GM13976 (cell line): ENCODE measurements around the gene C1QB.

ENCODE experiments used
- DNase-seq: peaks from one replicate; pipeline ENCODE4 v3.0.0; 2012; ENCODE audit warnings: low spot score
- CTCF ChIP-seq: IDR thresholded peaks from 2 replicates; pipeline ENCODE4 v1.5.1; 2012; ENCODE audit warnings: borderline replicate concordance, mild to moderate bottlenecking; ENCODE audit not compliant: insufficient read depth; ENCODE audit errors: extremely low read depth, missing control alignments, control extremely low read depth
- in situ Hi-C: fragments of 300-500 bp; cut with MboI; formaldehyde crosslinking; loops from one replicate; pipeline ENCODE4 v1.12.0; 2022; ENCODE audit warnings: low sequenced_read_pairs, mixed read lengths, inconsistent platforms; ENCODE audit not compliant: unreplicated experiment

Gene C1QB

DNA sequence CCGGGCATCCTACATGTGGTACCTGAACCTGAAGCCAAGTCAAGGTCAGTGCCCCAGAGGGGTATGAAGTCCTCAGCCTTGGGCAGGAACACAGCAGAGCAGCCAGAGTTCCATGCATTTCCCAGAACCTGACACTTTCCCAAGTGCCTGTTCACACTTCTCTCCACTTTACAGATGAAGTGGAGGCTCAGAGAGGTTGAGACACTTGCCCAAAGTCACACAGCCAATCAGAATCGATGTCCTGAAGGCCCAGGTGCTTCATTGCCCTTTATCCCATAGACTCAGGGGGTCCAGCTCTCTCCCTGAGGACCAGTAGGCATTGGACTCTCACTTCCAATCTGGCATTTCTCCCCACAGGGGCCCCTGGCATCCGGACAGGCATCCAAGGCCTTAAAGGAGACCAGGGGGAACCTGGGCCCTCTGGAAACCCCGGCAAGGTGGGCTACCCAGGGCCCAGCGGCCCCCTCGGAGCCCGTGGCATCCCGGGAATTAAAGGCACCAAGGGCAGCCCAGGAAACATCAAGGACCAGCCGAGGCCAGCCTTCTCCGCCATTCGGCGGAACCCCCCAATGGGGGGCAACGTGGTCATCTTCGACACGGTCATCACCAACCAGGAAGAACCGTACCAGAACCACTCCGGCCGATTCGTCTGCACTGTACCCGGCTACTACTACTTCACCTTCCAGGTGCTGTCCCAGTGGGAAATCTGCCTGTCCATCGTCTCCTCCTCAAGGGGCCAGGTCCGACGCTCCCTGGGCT is 14.4 kb upstream of the C1QB start:
- DNase-seq: no peak
- no peak for TF ChIP-seq CTCF
- in situ Hi-C loops: loop anchor here (25.0 kb wide), 1 partner anchor 501 kb away; the partner anchor contains the start of gene WNT4

GRCh38 chr1:22639286-22639685 is 13.8 kb upstream of the C1QB start:
- in situ Hi-C loops: loop anchor here (25.0 kb wide), 1 partner anchor 502 kb away; the partner anchor contains the start of gene WNT4
- TF ChIP-seq CTCF: no peak
- no peak for DNase-seq

- in situ Hi-C loops: loop anchor here (10.0 to 25.0 kb wide), 2 partner anchors 216 to 504 kb away; partner anchors contain the start of gene WNT4
- no peak for TF ChIP-seq CTCF
- DNase-seq: no peak
These were observed 11.8 kb upstream of the C1QB start for GRCh38 chr1:22641247-22641646.

DNA sequence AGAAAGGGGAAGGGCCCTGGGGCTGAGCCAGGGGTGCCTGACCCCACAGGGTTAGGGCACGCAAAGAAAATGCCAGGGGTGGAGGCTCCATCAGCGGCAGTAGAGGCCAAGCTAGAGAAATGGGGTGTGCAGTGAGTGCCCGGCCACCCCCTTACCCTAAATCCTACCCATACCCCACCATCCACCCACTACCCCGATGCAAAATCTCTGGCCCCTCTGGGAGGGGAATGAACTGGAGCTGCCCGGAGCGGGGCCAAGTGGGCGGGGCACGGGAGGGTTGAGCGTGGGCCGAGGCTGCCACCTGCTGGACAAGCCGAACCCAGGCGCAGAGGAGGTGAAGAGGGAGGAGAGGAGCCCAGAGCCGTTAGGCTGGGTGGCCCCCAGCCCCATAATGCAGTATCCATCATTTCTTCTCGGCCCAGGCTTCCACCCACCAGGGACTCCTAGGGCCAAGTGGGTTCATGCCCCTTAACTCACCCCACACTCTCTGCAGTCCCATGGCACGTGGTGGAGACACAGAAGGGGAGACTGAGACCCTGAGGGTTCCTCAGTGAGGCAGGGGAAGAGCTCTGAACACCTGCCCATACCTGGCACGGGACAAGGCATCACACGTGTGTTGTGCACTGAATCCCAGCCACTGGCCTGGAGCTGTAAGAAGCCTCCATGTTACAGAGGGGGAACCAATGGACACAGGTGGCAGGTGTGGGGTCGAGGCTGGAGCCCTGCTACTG is 11.0 kb upstream of the C1QB start:
- peak; percentile 93 for TF ChIP-seq CTCF
- peak; percentile 89 for DNase-seq
- in situ Hi-C loops: loop anchor here (10.0 to 25.0 kb wide), 2 partner anchors 217 to 505 kb away; partner anchors contain the start of gene WNT4

GRCh38 chr1:22643381-22643780 is 9.7 kb upstream of the C1QB start, which contains the start of gene C1QC:
C1QC (plus strand) TSS chr1:22643633; CDS start chr1:22644024, 391 bp downstream.
- no peak for TF ChIP-seq CTCF
- no peak for DNase-seq
- in situ Hi-C loops: loop anchor here (10.0 to 25.0 kb wide), 2 partner anchors 219 to 506 kb away; partner anchors contain the start of gene WNT4

GRCh38 chr1:22643928-22644327 is 9.1 kb upstream of the C1QB start:
- no peak for TF ChIP-seq CTCF
- in situ Hi-C loops: loop anchor here (10.0 to 25.0 kb wide), 2 partner anchors 219 to 507 kb away; partner anchors contain the start of gene WNT4
- no peak for DNase-seq
